ENCODE data around the gene RPL13A.

Gene RPL13A

DNA sequence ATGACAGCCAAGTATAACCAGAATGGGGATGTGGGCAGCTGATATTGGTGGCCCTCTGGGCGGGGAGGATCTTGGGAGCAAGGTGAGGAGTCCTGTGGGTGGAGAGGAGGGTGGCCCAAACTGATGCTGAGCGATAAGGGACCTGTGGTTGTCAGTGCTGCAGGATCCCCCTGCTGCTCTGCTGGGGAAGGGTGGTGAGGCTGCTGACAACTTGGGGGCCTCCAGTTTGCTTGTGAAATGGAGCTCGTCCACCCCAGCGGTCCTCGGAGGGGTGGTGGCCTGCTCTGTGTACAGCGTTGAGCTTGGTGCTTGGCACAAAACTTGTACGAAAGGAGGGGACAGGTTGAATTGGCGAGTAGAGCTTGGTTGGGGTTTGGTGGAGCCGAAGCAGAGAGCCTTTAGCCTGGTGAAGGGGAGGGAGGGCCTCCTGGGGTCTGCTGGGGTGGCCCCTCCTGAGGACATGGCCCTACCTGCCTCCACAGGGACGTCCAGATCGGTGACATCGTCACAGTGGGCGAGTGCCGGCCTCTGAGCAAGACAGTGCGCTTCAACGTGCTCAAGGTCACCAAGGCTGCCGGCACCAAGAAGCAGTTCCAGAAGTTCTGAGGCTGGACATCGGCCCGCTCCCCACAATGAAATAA, 11.7 kb downstream of the RPL13A start:
- no peaks in the 10 kb centered on the region for H3K9me3 ChIP-seq (ENCODE audit: insufficient read depth, low read depth, low read length)
- peaks cover 38% of the 10 kb centered on the region for H3K36me3 ChIP-seq (ENCODE audit: insufficient read depth, low read depth, low read length)
- no peak overlapping the region; the same call in 1 of the 2 replicates for H3K4me3 ChIP-seq (ENCODE audit: low read length)
- no peak overlapping the region for H3K27ac ChIP-seq (ENCODE audit: low read length)
- peaks cover 8% of the 10 kb centered on the region; the same call in 1 of the 2 replicates for H3K4me1 ChIP-seq (ENCODE audit: insufficient read depth, low read length)
- H3K9ac ChIP-seq (ENCODE audit: low read depth, low read length), result peak overlapping the region; percentile 17; the same call in 1 of the 2 replicates
- H3K27me3 ChIP-seq (ENCODE audit: insufficient read depth, low read length), result no peaks in the 10 kb centered on the region

DNA sequence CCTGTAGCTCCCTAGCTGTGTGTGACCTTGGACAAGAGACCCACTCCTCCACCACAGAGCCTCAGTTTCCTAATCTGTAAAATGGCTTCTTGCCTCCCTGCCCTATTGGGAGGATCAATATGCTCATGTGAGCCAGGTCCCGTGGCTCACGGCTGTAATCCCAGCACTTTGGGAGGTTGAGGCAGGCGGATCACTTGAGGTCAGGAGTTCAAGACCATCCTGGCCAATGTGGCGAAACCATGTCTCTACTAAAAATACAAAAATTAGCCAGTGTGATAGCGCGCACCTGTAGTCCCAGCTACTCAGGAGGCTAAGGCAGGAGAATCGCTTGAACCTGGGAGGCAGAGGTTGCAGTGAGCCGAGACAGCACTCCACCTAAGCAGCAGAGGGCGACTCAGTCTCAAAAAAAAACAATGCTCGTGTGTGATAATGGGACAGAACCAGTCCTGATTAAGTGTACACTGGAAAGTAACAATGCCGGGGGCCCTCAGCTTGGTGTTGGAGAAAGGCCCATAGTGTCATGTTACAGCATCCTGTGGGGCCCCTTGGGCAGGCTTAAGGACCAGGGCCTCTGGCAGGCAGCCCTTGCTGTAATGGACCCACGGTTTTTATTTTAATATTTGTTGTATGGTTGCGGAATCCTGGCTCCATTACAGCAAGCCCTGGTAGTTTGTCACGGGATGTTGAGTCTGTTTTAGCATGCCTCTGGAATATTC, 15.6 kb downstream of the RPL13A start:
- H3K4me3 ChIP-seq (ENCODE audit: low read length), result no peak overlapping the region
- peaks cover 22% of the 10 kb centered on the region for H3K36me3 ChIP-seq (ENCODE audit: insufficient read depth, low read depth, low read length)
- peaks cover under 1% of the 10 kb centered on the region; the same call in 1 of the 2 replicates for H3K4me1 ChIP-seq (ENCODE audit: insufficient read depth, low read length)
- H3K27ac ChIP-seq (ENCODE audit: low read length), result no peak overlapping the region
- H3K27me3 ChIP-seq (ENCODE audit: insufficient read depth, low read length), result no peaks in the 10 kb centered on the region
- no peaks in the 10 kb centered on the region for H3K9me3 ChIP-seq (ENCODE audit: insufficient read depth, low read depth, low read length)
- H3K9ac ChIP-seq (ENCODE audit: low read depth, low read length), result no peak overlapping the region

DNA sequence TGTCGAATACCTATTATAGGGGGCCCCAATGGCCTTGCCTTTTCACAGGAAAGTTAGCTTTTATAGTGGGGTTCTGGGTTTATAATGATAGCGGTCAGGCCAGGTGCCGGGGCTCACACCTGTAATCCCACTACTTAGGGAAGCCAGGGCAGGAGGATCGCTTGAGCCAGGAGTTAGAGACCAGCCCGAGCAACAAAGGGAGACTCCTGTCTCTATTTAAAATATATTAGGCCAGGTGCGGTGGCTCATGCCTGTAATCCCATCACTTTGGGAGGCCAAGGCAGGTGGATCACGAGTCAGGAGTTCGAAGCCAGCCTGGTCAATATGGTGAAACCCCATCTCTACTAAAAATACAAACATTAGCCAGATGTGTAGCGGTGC, 16.2 kb downstream of the RPL13A start:
- Histone ChIP-seq H3K9me3 (ENCODE audit: insufficient read depth, low read depth, low read length) (no peaks in the 10 kb centered on the region), H3K9ac (ENCODE audit: low read depth, low read length) (no peak overlapping the region), H3K4me3 (ENCODE audit: low read length) (no peak overlapping the region), H3K27ac (ENCODE audit: low read length) (no peak overlapping the region), H3K27me3 (ENCODE audit: insufficient read depth, low read length) (no peaks in the 10 kb centered on the region), H3K36me3 (ENCODE audit: insufficient read depth, low read depth, low read length) (peaks cover 16% of the 10 kb centered on the region), H3K4me1 (ENCODE audit: insufficient read depth, low read length) (no peaks in the 10 kb centered on the region)

DNA sequence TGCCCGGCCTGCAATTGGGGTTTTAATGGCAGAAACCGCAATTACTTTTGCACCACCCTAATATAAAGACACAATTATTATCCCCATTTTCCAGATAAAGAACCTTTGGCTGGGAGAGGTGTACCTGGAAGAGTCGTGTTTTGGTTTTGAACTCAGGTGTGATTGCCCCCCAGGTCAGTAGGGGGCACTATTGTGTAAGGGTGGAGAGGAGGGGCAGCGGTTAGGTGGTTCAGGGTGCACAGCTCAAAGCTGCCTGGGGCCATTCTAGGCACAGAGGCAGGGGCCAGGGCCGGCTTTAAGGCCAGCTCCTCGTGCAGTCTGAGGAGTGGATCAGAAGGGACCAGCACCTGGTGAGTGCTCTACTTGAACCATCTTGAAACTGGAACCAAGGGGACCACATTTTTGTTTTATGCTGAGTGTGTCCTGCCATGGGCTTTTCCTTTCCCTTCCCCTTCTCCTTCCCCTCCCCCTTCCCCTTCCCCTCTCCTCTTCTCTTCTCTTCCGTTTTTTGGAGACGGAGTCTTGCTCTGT, 19.2 kb downstream of the RPL13A start:
- Histone ChIP-seq H3K4me1 (ENCODE audit: insufficient read depth, low read length) (no peaks in the 10 kb centered on the region; the same call in 1 of the 2 replicates), H3K4me3 (ENCODE audit: low read length) (no peak overlapping the region), H3K9ac (ENCODE audit: low read depth, low read length) (no peak overlapping the region), H3K36me3 (ENCODE audit: insufficient read depth, low read depth, low read length) (no peaks in the 10 kb centered on the region), H3K9me3 (ENCODE audit: insufficient read depth, low read depth, low read length) (no peaks in the 10 kb centered on the region), H3K27ac (ENCODE audit: low read length) (no peak overlapping the region), H3K27me3 (ENCODE audit: insufficient read depth, low read length) (no peaks in the 10 kb centered on the region)

- no peak overlapping the region for H3K27ac ChIP-seq (ENCODE audit: low read length)
Measured at GRCh38 chr19:49507803-49508494, 20.5 kb downstream of the RPL13A start.

DNA sequence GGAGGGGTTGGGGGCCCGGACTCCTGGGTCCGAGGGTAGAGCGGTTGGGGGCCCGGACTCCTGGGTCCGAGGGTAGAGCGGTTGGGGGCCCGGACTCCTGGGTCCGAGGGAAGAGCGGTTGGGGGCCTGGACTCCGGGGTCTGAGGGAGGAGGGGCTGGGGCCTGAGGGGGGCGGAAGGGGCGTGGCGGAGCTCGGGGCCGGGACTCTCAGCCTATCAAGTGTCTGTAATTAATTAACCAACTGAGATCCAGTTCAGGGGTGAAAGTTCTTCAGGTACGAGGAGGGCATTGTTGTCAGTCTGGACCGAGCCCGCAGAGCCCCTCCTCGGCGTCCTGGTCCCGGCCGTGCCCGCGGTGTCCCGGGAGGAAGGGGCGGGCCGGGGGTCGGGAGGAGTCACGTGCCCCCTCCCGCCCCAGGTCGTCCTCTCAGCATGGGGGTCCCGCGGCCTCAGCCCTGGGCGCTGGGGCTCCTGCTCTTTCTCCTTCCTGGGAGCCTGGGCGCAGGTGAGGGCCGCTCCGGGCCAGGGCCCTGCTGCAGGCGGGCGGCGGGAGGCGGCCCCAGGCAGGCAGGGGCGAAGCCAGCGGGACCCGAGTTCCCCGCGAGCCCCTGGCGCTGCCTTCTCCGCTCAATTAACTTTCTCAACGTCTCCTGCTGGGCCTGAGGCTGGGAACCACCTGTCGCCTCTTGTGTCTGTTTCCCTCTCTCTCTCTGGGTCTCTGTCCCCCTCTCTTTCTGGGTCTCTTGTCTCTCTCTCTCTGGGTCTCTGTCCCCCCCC, 25.8 kb downstream of the RPL13A start:
- no peaks in the 10 kb centered on the region for H3K9me3 ChIP-seq (ENCODE audit: insufficient read depth, low read depth, low read length)
- peak overlapping the region; percentile 78 for H3K27ac ChIP-seq (ENCODE audit: low read length)
- peaks cover 10% of the 10 kb centered on the region for H3K36me3 ChIP-seq (ENCODE audit: insufficient read depth, low read depth, low read length)
- H3K27me3 ChIP-seq (ENCODE audit: insufficient read depth, low read length), result no peaks in the 10 kb centered on the region
- peak overlapping the region; percentile 78 for H3K9ac ChIP-seq (ENCODE audit: low read depth, low read length)
- H3K4me1 ChIP-seq (ENCODE audit: insufficient read depth, low read length), result peaks cover 8% of the 10 kb centered on the region; the same call in 1 of the 2 replicates
- H3K4me3 ChIP-seq (ENCODE audit: low read length), result peak overlapping the region; percentile 76

More at GRCh38 chr19:49507803-49508494, 20.5 kb downstream of the RPL13A start:
- Histone ChIP-seq H3K4me1 (ENCODE audit: insufficient read depth, low read length) (peaks cover 4% of the 10 kb centered on the region; the same call in 1 of the 2 replicates), H3K4me3 (ENCODE audit: low read length) (no peak overlapping the region), H3K9ac (ENCODE audit: low read depth, low read length) (no peak overlapping the region), H3K36me3 (ENCODE audit: insufficient read depth, low read depth, low read length) (no peaks in the 10 kb centered on the region), H3K27me3 (ENCODE audit: insufficient read depth, low read length) (no peaks in the 10 kb centered on the region), H3K9me3 (ENCODE audit: insufficient read depth, low read depth, low read length) (no peaks in the 10 kb centered on the region)

DNA sequence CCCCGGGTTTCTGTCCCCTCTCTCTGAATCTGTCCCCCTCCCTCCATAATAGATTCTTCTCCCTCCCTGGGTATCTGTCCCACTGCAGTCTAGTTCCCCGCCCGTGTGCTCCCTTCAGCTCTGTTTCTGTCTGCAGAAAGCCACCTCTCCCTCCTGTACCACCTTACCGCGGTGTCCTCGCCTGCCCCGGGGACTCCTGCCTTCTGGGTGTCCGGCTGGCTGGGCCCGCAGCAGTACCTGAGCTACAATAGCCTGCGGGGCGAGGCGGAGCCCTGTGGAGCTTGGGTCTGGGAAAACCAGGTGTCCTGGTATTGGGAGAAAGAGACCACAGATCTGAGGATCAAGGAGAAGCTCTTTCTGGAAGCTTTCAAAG, 26.3 kb downstream of the RPL13A start:
- peaks cover 8% of the 10 kb centered on the region; the same call in 1 of the 2 replicates for H3K4me1 ChIP-seq (ENCODE audit: insufficient read depth, low read length)
- no peaks in the 10 kb centered on the region for H3K9me3 ChIP-seq (ENCODE audit: insufficient read depth, low read depth, low read length)
- H3K27me3 ChIP-seq (ENCODE audit: insufficient read depth, low read length), result no peaks in the 10 kb centered on the region
- peaks cover 10% of the 10 kb centered on the region for H3K36me3 ChIP-seq (ENCODE audit: insufficient read depth, low read depth, low read length)
- H3K27ac ChIP-seq (ENCODE audit: low read length), result no peak overlapping the region
- H3K4me3 ChIP-seq (ENCODE audit: low read length), result peak overlapping the region; percentile 76
- H3K9ac ChIP-seq (ENCODE audit: low read depth, low read length), result peak overlapping the region; percentile 61; the same call in 1 of the 2 replicates

DNA sequence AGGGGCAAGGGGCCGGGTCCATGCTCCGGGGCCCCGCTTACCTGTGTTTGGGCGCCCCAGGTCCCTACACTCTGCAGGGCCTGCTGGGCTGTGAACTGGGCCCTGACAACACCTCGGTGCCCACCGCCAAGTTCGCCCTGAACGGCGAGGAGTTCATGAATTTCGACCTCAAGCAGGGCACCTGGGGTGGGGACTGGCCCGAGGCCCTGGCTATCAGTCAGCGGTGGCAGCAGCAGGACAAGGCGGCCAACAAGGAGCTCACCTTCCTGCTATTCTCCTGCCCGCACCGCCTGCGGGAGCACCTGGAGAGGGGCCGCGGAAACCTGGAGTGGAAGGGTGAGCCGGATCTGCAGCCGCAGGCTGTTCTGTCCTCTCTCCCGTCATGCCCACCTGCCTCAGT, 26.7 kb downstream of the RPL13A start:
- Histone ChIP-seq H3K36me3 (ENCODE audit: insufficient read depth, low read depth, low read length) (peaks cover 10% of the 10 kb centered on the region), H3K9ac (ENCODE audit: low read depth, low read length) (peak overlapping the region; percentile 61; the same call in 1 of the 2 replicates), H3K9me3 (ENCODE audit: insufficient read depth, low read depth, low read length) (no peaks in the 10 kb centered on the region), H3K4me1 (ENCODE audit: insufficient read depth, low read length) (peaks cover 8% of the 10 kb centered on the region; the same call in 1 of the 2 replicates), H3K27me3 (ENCODE audit: insufficient read depth, low read length) (no peaks in the 10 kb centered on the region), H3K4me3 (ENCODE audit: low read length) (peak overlapping the region; percentile 76), H3K27ac (ENCODE audit: low read length) (no peak overlapping the region)

- Histone ChIP-seq H3K27ac (ENCODE audit: low read length) (no peak overlapping the region), H3K9me3 (ENCODE audit: insufficient read depth, low read depth, low read length) (no peaks in the 10 kb centered on the region), H3K4me3 (ENCODE audit: low read length) (no peak overlapping the region), H3K36me3 (ENCODE audit: insufficient read depth, low read depth, low read length) (peaks cover 12% of the 10 kb centered on the region), H3K27me3 (ENCODE audit: insufficient read depth, low read length) (no peaks in the 10 kb centered on the region), H3K9ac (ENCODE audit: low read depth, low read length) (no peak overlapping the region), H3K4me1 (ENCODE audit: insufficient read depth, low read length) (peaks cover 8% of the 10 kb centered on the region; the same call in 1 of the 2 replicates)
Measured at GRCh38 chr19:49515767-49516166, 28.4 kb downstream of the RPL13A start.

- no peaks in the 10 kb centered on the region for H3K27me3 ChIP-seq (ENCODE audit: insufficient read depth, low read length)
Measured at GRCh38 chr19:49518033-49518432, 30.6 kb downstream of the RPL13A start.

More at GRCh38 chr19:49518033-49518432, 30.6 kb downstream of the RPL13A start:
- H3K9me3 ChIP-seq (ENCODE audit: insufficient read depth, low read depth, low read length), result no peaks in the 10 kb centered on the region
- no peak overlapping the region for H3K4me3 ChIP-seq (ENCODE audit: low read length)
- no peak overlapping the region for H3K27ac ChIP-seq (ENCODE audit: low read length)
- no peak overlapping the region for H3K9ac ChIP-seq (ENCODE audit: low read depth, low read length)
- peaks cover 5% of the 10 kb centered on the region; the same call in 1 of the 2 replicates for H3K4me1 ChIP-seq (ENCODE audit: insufficient read depth, low read length)
- H3K36me3 ChIP-seq (ENCODE audit: insufficient read depth, low read depth, low read length), result peaks cover 19% of the 10 kb centered on the region
